HG02642 (cell line): ENCODE measurements around the gene ZDHHC14.
A peak's percentile ranks its signal among the peaks of the same experiment; 100 is the strongest.

Experiments
- ATAC-seq: cut with Tn5 transposase; IDR thresholded peaks from one replicate; pipeline ENCODE4 v1.9.1; 2021; ENCODE audit warnings: mild to moderate bottlenecking; ENCODE audit not compliant: unreplicated experiment, poor library complexity

The ZDHHC14 gene

GRCh38 chr6:157436944-157437336, 56.0 kb downstream of the ZDHHC14 start:
- ATAC-seq, result no peak

- no peak for ATAC-seq
These were observed 57.7 kb downstream of the ZDHHC14 start for GRCh38 chr6:157438611-157439111.

- ATAC-seq, result no peak
These were observed 59.2 kb downstream of the ZDHHC14 start for GRCh38 chr6:157440171-157440570.

GRCh38 chr6:157442291-157442690, 61.3 kb downstream of the ZDHHC14 start:
- no peak for ATAC-seq

- ATAC-seq, result peak; percentile 88
These were observed 62.2 kb downstream of the ZDHHC14 start for GRCh38 chr6:157443066-157443800.

GRCh38 chr6:157445277-157446009, 64.5 kb downstream of the ZDHHC14 start:
- no peak for ATAC-seq

GRCh38 chr6:157447735-157448134, 66.7 kb downstream of the ZDHHC14 start:
- no peak for ATAC-seq

GRCh38 chr6:157449610-157450009, 68.6 kb downstream of the ZDHHC14 start:
- no peak for ATAC-seq

- no peak for ATAC-seq
These were observed 70.1 kb downstream of the ZDHHC14 start for GRCh38 chr6:157450931-157451742.

- ATAC-seq, result no peak
These were observed 71.1 kb downstream of the ZDHHC14 start for GRCh38 chr6:157452096-157452495.

- ATAC-seq, result no peak
These were observed 72.1 kb downstream of the ZDHHC14 start for GRCh38 chr6:157453131-157453530.

GRCh38 chr6:157453978-157454377, 73.0 kb downstream of the ZDHHC14 start:
- ATAC-seq, result no peak

- ATAC-seq, result no peak
These were observed 74.0 kb downstream of the ZDHHC14 start for GRCh38 chr6:157454762-157455714.

GRCh38 chr6:157455731-157456523, 74.9 kb downstream of the ZDHHC14 start:
- no peak for ATAC-seq

GRCh38 chr6:157456524-157456829, 75.5 kb downstream of the ZDHHC14 start:
- ATAC-seq, result peak; percentile 51

GRCh38 chr6:157457787-157458186, 76.8 kb downstream of the ZDHHC14 start:
- ATAC-seq, result no peak

GRCh38 chr6:157459327-157459726, 78.3 kb downstream of the ZDHHC14 start:
- ATAC-seq, result no peak

- peak; percentile 15 for ATAC-seq
These were observed 79.4 kb downstream of the ZDHHC14 start for GRCh38 chr6:157460182-157460999.
